OCI-LY3 (cell line): Measurements from ENCODE around the gene TUBGCP5.

ENCODE experiments used
- H2AFZ ChIP-seq: fragments of 200-600, 300-600 bp; shearing (Covaris generic); 2 replicates; pipeline ENCODE4 v1.6.0; 2014; ENCODE audit warnings: antibody characterized with exemption, low read depth, low read length
- H3K27ac ChIP-seq: fragments of 200-600, 300-600 bp; sonication (generic); 2 replicates; pipeline ENCODE4 v1.5.1; 2014; ENCODE audit warnings: mild to moderate bottlenecking, low read length, moderate library complexity, mixed read lengths
- H3K27me3 ChIP-seq: fragments of 200-600, 300-600 bp; sonication (generic); 2 replicates; pipeline ENCODE4 v1.6.1; 2014; ENCODE audit warnings: low read depth, low read length, mixed read lengths
- H3K36me3 ChIP-seq: fragments of 200-600, 300-600 bp; sonication (generic); replicated peaks from 2 replicates; pipeline ENCODE3; 2014; ENCODE audit warnings: low read depth, low read length, mixed read lengths
- H3K4me1 ChIP-seq: fragments of 300-600, 200-600 bp; sonication (generic); 2 replicates; pipeline ENCODE4 v1.6.1; 2014; ENCODE audit warnings: low read length, mixed read lengths
- H3K4me2 ChIP-seq: fragments of 200-600, 300-600 bp; sonication (generic); 2 replicates; pipeline ENCODE4 v1.6.1; 2014; ENCODE audit warnings: low read length, mixed read lengths
- H3K4me3 ChIP-seq: fragments of 300-600, 200-600 bp; sonication (generic); 2 replicates; pipeline ENCODE4 v1.5.1; 2014; ENCODE audit warnings: antibody characterized with exemption, mild to moderate bottlenecking, low read length, moderate library complexity
- H3K79me2 ChIP-seq: fragments of 300-600, 200-600 bp; shearing (Covaris generic); 2 replicates; pipeline ENCODE4 v1.6.1; 2014; ENCODE audit warnings: mild to moderate bottlenecking, low read length, mixed read lengths
- H3K9ac ChIP-seq: fragments of 300-600, 200-600 bp; shearing (Covaris generic); 2 replicates; pipeline ENCODE4 v1.6.0; 2014; ENCODE audit warnings: mild to moderate bottlenecking, low read length, moderate library complexity
- H3K9me3 ChIP-seq: fragments of 200-600, 300-600 bp; shearing (Covaris generic); 2 replicates; pipeline ENCODE4 v1.6.1; 2014; ENCODE audit warnings: low read length, mixed read lengths; ENCODE audit not compliant: insufficient read depth
- H4K20me1 ChIP-seq: fragments of 200-600, 300-600 bp; sonication (generic); 2 replicates; pipeline ENCODE4 v1.6.1; 2016; ENCODE audit warnings: low read length, mixed read lengths; ENCODE audit not compliant: insufficient read depth
- CTCF ChIP-seq: fragments of 200-600, 300-600 bp; sonication (generic); IDR thresholded peaks from 2 replicates; pipeline ENCODE4 v1.5.1; 2014; ENCODE audit warnings: antibody characterized with exemption, low read length, low read depth
- EZH2phosphoT487 ChIP-seq: fragments of 200-600 bp; shearing (Covaris generic); IDR thresholded peaks from 2 replicates; pipeline ENCODE4 v1.6.1; 2018; ENCODE audit warnings: antibody characterized with exemption, mixed run types, low read depth

The TUBGCP5 gene

DNA sequence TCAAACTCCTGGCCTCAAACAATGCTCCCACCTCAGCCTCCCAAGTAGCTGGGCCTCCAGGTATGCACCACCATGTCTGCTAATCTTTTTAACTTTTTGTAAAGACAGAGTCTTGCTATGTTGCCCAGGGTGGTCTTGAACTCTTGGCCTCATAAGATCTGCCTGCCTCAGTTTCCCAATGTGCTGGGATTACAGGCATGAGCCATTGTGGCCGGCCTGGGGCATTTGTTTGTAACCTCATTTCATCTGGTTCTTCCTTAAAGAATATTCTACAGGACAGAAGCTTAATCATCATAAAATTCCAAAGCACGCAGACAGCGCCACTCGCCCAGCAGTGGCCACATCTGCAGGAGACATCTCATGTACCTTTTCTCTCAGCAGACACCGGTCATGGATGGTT lies 35.6 kb downstream of the TUBGCP5 start:
- TF ChIP-seq EZH2phosphoT487 (no peak), CTCF (no peak)
- H3K36me3 ChIP-seq, result peaks cover 39% of the 10 kb centered on the region
- no peaks in the 10 kb centered on the region for H3K4me1 ChIP-seq
- no peaks in the 10 kb centered on the region for H4K20me1 ChIP-seq
- H3K4me3 ChIP-seq, result no peak overlapping the region
- H3K9ac ChIP-seq, result no peak overlapping the region
- H3K4me2 ChIP-seq, result no peak overlapping the region
- no peak overlapping the region for H3K27ac ChIP-seq
- no peaks in the 10 kb centered on the region for H3K79me2 ChIP-seq
- H3K9me3 ChIP-seq, result no peaks in the 10 kb centered on the region
- no peak overlapping the region for H2AFZ ChIP-seq
- no peaks in the 10 kb centered on the region for H3K27me3 ChIP-seq

DNA sequence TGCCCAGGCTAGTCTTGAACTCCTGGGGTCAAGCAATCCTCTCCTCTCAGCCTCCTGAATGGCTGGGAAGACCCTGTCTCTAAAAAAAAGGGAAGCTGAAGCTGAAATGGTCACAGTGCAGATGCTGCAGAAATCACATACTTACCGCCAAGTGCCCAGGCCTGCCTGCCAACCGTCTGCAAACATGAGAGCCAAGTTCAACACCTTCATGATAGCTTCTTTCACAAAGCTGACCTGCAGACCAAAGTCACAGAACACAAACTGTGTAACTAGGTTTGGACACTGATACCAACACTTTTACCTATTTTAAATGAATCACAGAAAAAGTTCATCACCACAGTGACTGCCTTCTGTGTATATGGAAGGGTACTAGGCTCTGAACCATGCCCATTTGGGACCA lies 36.4 kb downstream of the TUBGCP5 start:
- Histone ChIP-seq H3K4me2 (no peak overlapping the region), H3K9ac (no peak overlapping the region), H2AFZ (no peak overlapping the region), H3K9me3 (no peaks in the 10 kb centered on the region), H3K4me3 (no peak overlapping the region), H3K36me3 (peaks cover 37% of the 10 kb centered on the region), H3K27ac (no peak overlapping the region), H3K27me3 (no peaks in the 10 kb centered on the region), H3K4me1 (no peaks in the 10 kb centered on the region), H4K20me1 (no peaks in the 10 kb centered on the region), H3K79me2 (no peaks in the 10 kb centered on the region)
- TF ChIP-seq EZH2phosphoT487 (no peak), CTCF (no peak)

DNA sequence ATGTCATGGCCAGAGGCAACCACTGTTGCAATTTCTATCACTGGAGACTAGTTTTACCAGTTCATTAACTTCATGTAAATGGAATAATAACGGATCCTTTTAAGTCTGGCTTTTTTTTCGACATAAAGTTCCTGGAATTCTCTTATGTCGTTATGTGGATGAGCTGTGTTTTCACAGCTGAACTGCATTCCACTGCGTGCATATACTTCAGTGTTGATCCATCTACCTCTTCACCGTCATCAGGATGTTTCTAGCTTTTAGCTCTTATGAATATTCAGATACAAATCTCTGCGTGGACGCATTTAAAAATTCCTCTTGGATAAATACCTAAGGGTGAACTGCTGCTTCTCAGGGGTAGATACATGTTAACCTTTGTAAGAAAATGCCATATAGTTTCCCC lies 43.6 kb downstream of the TUBGCP5 start:
- Histone ChIP-seq H3K79me2 (no peaks in the 10 kb centered on the region), H3K4me2 (no peak overlapping the region), H3K36me3 (peaks cover 13% of the 10 kb centered on the region), H2AFZ (no peak overlapping the region), H3K27me3 (no peaks in the 10 kb centered on the region), H3K9me3 (no peaks in the 10 kb centered on the region), H3K4me3 (no peak overlapping the region), H3K27ac (no peak overlapping the region), H4K20me1 (no peaks in the 10 kb centered on the region), H3K9ac (no peak overlapping the region), H3K4me1 (no peaks in the 10 kb centered on the region)
- no peak for TF ChIP-seq CTCF

- no peaks in the 10 kb centered on the region for H3K9me3 ChIP-seq
- no peak overlapping the region for H3K9ac ChIP-seq
- no peak for TF ChIP-seq EZH2phosphoT487
- no peak for TF ChIP-seq CTCF
- no peak overlapping the region for H3K4me2 ChIP-seq
- no peaks in the 10 kb centered on the region for H3K4me1 ChIP-seq
- no peaks in the 10 kb centered on the region for H3K27me3 ChIP-seq
- H2AFZ ChIP-seq, result no peak overlapping the region
- no peaks in the 10 kb centered on the region for H3K79me2 ChIP-seq
- H3K36me3 ChIP-seq, result peaks cover 7% of the 10 kb centered on the region
- H3K4me3 ChIP-seq, result no peak overlapping the region
- no peak overlapping the region for H3K27ac ChIP-seq
- no peaks in the 10 kb centered on the region for H4K20me1 ChIP-seq
These were observed 47.4 kb downstream of the TUBGCP5 start for GRCh38 chr15:22992024-22992326.
